T-cell (primary cell): ENCODE results near the gene STAP2. TPM values are rescaled to one million over a fixed set of nuclear protein-coding genes. Genes with fewer than 3 reads are reported as not detected.
"Not testable (repeated sequence)": the region's sequence is repeated elsewhere in the genome, so short reads cannot be mapped to it uniquely, and the experiment has no call there.

ENCODE experiments used
- ATAC-seq, 4 experiments: fragments of 200-7000 bp in 3 of 4; fragments of 150-1000 bp in 1 of 4; cut with Tn5 transposase; replicated peaks in 1 of 4; 1 replicate in 3 of 4; 2 replicates in 1 of 4; pipeline ENCODE4 v1.10.0; 2021; ENCODE audit warnings: moderate library complexity in 3 of 4, mild to moderate bottlenecking in 2 of 4, moderate number of reproducible peaks in 1 of 4
- CTCF ChIA-PET, 2 donors: fragments of 300-600 bp; sonication (Branson Sonifier 250); formaldehyde crosslinking; loops; one replicate each; lab custom pipeline; 2022; ENCODE audit warnings: antibody characterized with exemption in 2 of 2; lab: Charles Lee
- POLR2A ChIA-PET, 2 donors: fragments of 300-600 bp; sonication (Branson Sonifier 250); formaldehyde crosslinking; loops; one replicate each; lab custom pipeline; 2022; ENCODE audit warnings: antibody characterized with exemption in 2 of 2; lab: Charles Lee
- DNase-seq, 35 experiments: peaks; one replicate each; pipeline versions ENCODE4 v3.0.0 to v3.0.0-alpha.2; 2013 to 2023
- H3K27ac ChIP-seq: one replicate; pipeline ENCODE4 v1.5.1; 2013; ENCODE audit warnings: low read length
- H3K27me3 ChIP-seq, 2 experiments: replicated peaks in 1 of 2; 1 replicate in 1 of 2; 2 replicates in 1 of 2; pipeline versions ENCODE4 v1.6.1 to v1.7.0; 2013; ENCODE audit warnings: low read length in 1 of 2, mixed read lengths in 1 of 2; ENCODE audit not compliant: control insufficient read depth in 2 of 2, insufficient read depth in 2 of 2; ENCODE audit errors: extremely low read depth in 1 of 2
- H3K36me3 ChIP-seq, 2 donors: 1 replicate in 1 of 2; 2 replicates in 1 of 2; pipeline versions ENCODE4 v1.6.1 to v1.7.0; 2013; ENCODE audit warnings: low read length in 1 of 2; ENCODE audit not compliant: control insufficient read depth in 2 of 2, insufficient read depth in 1 of 2; ENCODE audit errors: extremely low read depth in 1 of 2
- H3K4me1 ChIP-seq, 2 experiments: 1 replicate in 1 of 2; 2 replicates in 1 of 2; pipeline versions ENCODE4 v1.6.1 to v1.7.0; 2013; ENCODE audit warnings: low read length in 2 of 2, mixed read lengths in 1 of 2; ENCODE audit not compliant: insufficient read depth in 2 of 2, control insufficient read depth in 1 of 2; ENCODE audit errors: extremely low read depth in 1 of 2
- H3K4me3 ChIP-seq, 2 donors: 1 replicate in 1 of 2; 2 replicates in 1 of 2; pipeline versions ENCODE4 v1.5.1 to v1.7.0; 2013; ENCODE audit warnings: mild to moderate bottlenecking in 2 of 2, low read length in 1 of 2, moderate library complexity in 1 of 2; ENCODE audit not compliant: control insufficient read depth in 1 of 2; ENCODE audit errors: extremely low read depth in 1 of 2
- H3K9me3 ChIP-seq: 2 replicates; pipeline ENCODE4 v1.7.0; 2013
- H3K27ac Mint-ChIP-seq, 2 donors: one replicate each; pipeline ENCODE4 v1.8.0; 2020 to 2021; ENCODE audit warnings: mild to moderate bottlenecking in 2 of 2, mixed read lengths in 2 of 2
- H3K27me3 Mint-ChIP-seq, 2 donors: one replicate each; pipeline ENCODE4 v1.8.0; 2021 to 2022; ENCODE audit warnings: mixed read lengths in 2 of 2
- H3K36me3 Mint-ChIP-seq: one replicate; pipeline ENCODE4 v1.8.0; 2021; ENCODE audit warnings: mixed read lengths
- H3K4me1 Mint-ChIP-seq, 3 donors: one replicate each; pipeline ENCODE4 v1.8.0; 2020 to 2022; ENCODE audit warnings: mixed read lengths in 3 of 3, mild to moderate bottlenecking in 1 of 3
- H3K4me3 Mint-ChIP-seq, 3 donors: one replicate each; pipeline ENCODE4 v1.8.0; 2020 to 2022; ENCODE audit warnings: mild to moderate bottlenecking in 3 of 3, mixed read lengths in 3 of 3, moderate library complexity in 3 of 3
- H3K9me3 Mint-ChIP-seq, 3 donors: one replicate each; pipeline ENCODE4 v1.8.0; 2020 to 2022; ENCODE audit warnings: mixed read lengths in 3 of 3
- WGBS: methylation state at CpG from one replicate; pipeline ENCODE4 v1.1.5; 2013; ENCODE audit warnings: missing lambda C conversion rate; ENCODE audit not compliant: insufficient coverage; 5-methylcytosine and 5-hydroxymethylcytosine counted together
- total RNA-seq, 35 experiments: library from RNA in 6 of 35; stranded (reverse) in 6 of 35; fragments of 120-200 nt in 1 of 35; gene quantifications; one replicate each; pipeline versions ENCODE4 v1.2.1 to v1.2.4 and lab custom pipeline; 2013 to 2026

Gene STAP2
- total RNA-seq, 5 donors from 2014 or later (not counting 1 experiment from before 2014, with no cell fraction given), result 2.3 to 3.7 (median 2.9) TPM

- POLR2A ChIA-PET, result no interaction called here
- Histone ChIP-seq H3K4me1 (peaks cover 2 to 18% of the 10 kb centered on the region in 2 experiments), H3K36me3 (no peaks in the 10 kb centered on the region), H3K27ac (no peak overlapping the region), H3K4me3 (peak overlapping the region in 1 of 2 donors; percentile 25), H3K27me3 (peaks cover 0 to 56% of the 10 kb centered on the region in 2 experiments), H3K9me3 (no peaks in the 10 kb centered on the region)
- Mint-ChIP-seq H3K4me3 (peak overlapping the region in 1 of 3 donors; percentile 78), H3K27ac (no peak overlapping the region), H3K9me3 (no peaks in the 10 kb centered on the region), H3K27me3 (peaks cover 9 to 32% of the 10 kb centered on the region in 2 donors), H3K4me1 (peaks cover 5 to 8% (median 6%) of the 10 kb centered on the region in 3 donors), H3K36me3 (no peaks in the 10 kb centered on the region)
- DNase-seq (no peak), ATAC-seq (peak in 1 of 4 experiments; percentile 57)
- 7% methylated on average over 68 of the region's 71 CpGs for WGBS
- CTCF ChIA-PET, result no interaction called here
Observed at GRCh38 chr19:4279530-4280422, 58.9 kb downstream of the STAP2 start.

- ChIA-PET CTCF (no interaction called here), POLR2A (no interaction called here)
- H3K4me3 ChIP-seq, result peak overlapping the region in 1 of 2 donors; percentile 10
- H3K36me3 Mint-ChIP-seq, result no peaks in the 10 kb centered on the region
- H3K4me3 Mint-ChIP-seq, result no peak overlapping the region
- peaks cover 9 to 32% of the 10 kb centered on the region in 2 donors for H3K27me3 Mint-ChIP-seq
- under 1% methylated on average over 16 of the region's 30 CpGs for WGBS
- DNase-seq (no peak), ATAC-seq (peak in 2 of 4 experiments; percentile 31 to 51)
- no peaks in the 10 kb centered on the region for H3K36me3 ChIP-seq
- no peak overlapping the region for H3K27ac ChIP-seq
- H3K27ac Mint-ChIP-seq, result no peak overlapping the region
- H3K4me1 Mint-ChIP-seq, result peaks cover 5 to 8% (median 6%) of the 10 kb centered on the region in 3 donors
- H3K9me3 Mint-ChIP-seq, result no peaks in the 10 kb centered on the region
- peaks cover 2 to 15% of the 10 kb centered on the region in 2 experiments for H3K4me1 ChIP-seq
- H3K9me3 ChIP-seq, result no peaks in the 10 kb centered on the region
- peaks cover 0 to 51% of the 10 kb centered on the region in 2 experiments for H3K27me3 ChIP-seq
Observed at GRCh38 chr19:4279267-4279529, 59.4 kb downstream of the STAP2 start.

GRCh38 chr19:4278419-4279266, 60.0 kb downstream of the STAP2 start, which contains the start of gene SHD:
SHD (plus strand) TSS chr19:4279266; CDS start chr19:4280064, 798 bp downstream.
- Histone ChIP-seq H3K9me3 (no peaks in the 10 kb centered on the region), H3K36me3 (no peaks in the 10 kb centered on the region), H3K27ac (no peak within 1 kb of the TSS), H3K27me3 (peaks cover 0 to 51% of the 10 kb centered on the region in 2 experiments), H3K4me1 (peaks cover 2 to 15% of the 10 kb centered on the region in 2 experiments), H3K4me3 (peak within 1 kb of the TSS in 1 of 2 donors; percentile 25)
- peak in 2 of 4 experiments; percentile 20 to 31 for ATAC-seq
- peaks cover 9 to 32% of the 10 kb centered on the region in 2 donors for H3K27me3 Mint-ChIP-seq
- WGBS, result 1% methylated on average over 10 of the region's 44 CpGs
- peak within 1 kb of the TSS in 1 of 2 donors; percentile 43 for H3K27ac Mint-ChIP-seq
- POLR2A ChIA-PET, result interaction anchor here in 1 of 2 donors (0.6 kb wide), 1 partner anchor 1807 kb away, joined by 4 read pairs; no protein-coding TSS in a partner anchor
- CTCF ChIA-PET, result no interaction called here
- H3K4me3 Mint-ChIP-seq, result peak within 1 kb of the TSS in 2 of 3 donors; percentile 3 to 78
- DNase-seq, result no peak
- H3K9me3 Mint-ChIP-seq, result no peaks in the 10 kb centered on the region
- peaks cover 5 to 8% (median 6%) of the 10 kb centered on the region in 3 donors for H3K4me1 Mint-ChIP-seq
- no peaks in the 10 kb centered on the region for H3K36me3 Mint-ChIP-seq

- Histone ChIP-seq H3K27me3 (peaks cover 0 to 51% of the 10 kb centered on the region in 2 experiments), H3K4me1 (peaks cover 2 to 15% of the 10 kb centered on the region in 2 experiments), H3K9me3 (no peaks in the 10 kb centered on the region), H3K36me3 (no peaks in the 10 kb centered on the region), H3K4me3 (no peak overlapping the region), H3K27ac (no peak overlapping the region)
- H3K27ac Mint-ChIP-seq, result no peak overlapping the region
- CTCF ChIA-PET, result no interaction called here
- peaks cover 9 to 32% of the 10 kb centered on the region in 2 donors for H3K27me3 Mint-ChIP-seq
- H3K4me1 Mint-ChIP-seq, result peaks cover 5 to 8% (median 6%) of the 10 kb centered on the region in 3 donors
- H3K9me3 Mint-ChIP-seq, result no peaks in the 10 kb centered on the region
- no peak for ATAC-seq
- H3K36me3 Mint-ChIP-seq, result no peaks in the 10 kb centered on the region
- no peak for DNase-seq
- POLR2A ChIA-PET, result interaction anchor here in 1 of 2 donors (0.6 kb wide), 1 partner anchor 1806 kb away, joined by 4 read pairs; no protein-coding TSS in a partner anchor
- H3K4me3 Mint-ChIP-seq, result peak overlapping the region in 1 of 3 donors; percentile 50
- WGBS, result 33% methylated on average over 3 of the region's 4 CpGs
Observed at GRCh38 chr19:4278010-4278409, 60.6 kb downstream of the STAP2 start.

GRCh38 chr19:4277191-4277696, 61.4 kb downstream of the STAP2 start:
- POLR2A ChIA-PET, result no interaction called here
- DNase-seq (no peak), ATAC-seq (no peak)
- Histone ChIP-seq H3K27me3 (peaks cover 0 to 47% of the 10 kb centered on the region in 2 experiments), H3K9me3 (no peaks in the 10 kb centered on the region), H3K4me3 (no peak overlapping the region), H3K36me3 (peaks cover 0 to under 1% of the 10 kb centered on the region in 2 donors), H3K27ac (no peak overlapping the region), H3K4me1 (peaks cover 2 to 15% of the 10 kb centered on the region in 2 experiments)
- CTCF ChIA-PET, result no interaction called here
- Mint-ChIP-seq H3K27me3 (peaks cover 9 to 29% of the 10 kb centered on the region in 2 donors), H3K27ac (no peak overlapping the region), H3K4me1 (peaks cover 5 to 8% (median 6%) of the 10 kb centered on the region in 3 donors), H3K9me3 (no peaks in the 10 kb centered on the region), H3K4me3 (no peak overlapping the region), H3K36me3 (no peaks in the 10 kb centered on the region)
- 73% methylated on average over 14 of the region's 16 CpGs for WGBS

GRCh38 chr19:4274321-4274686, 64.3 kb downstream of the STAP2 start:
- POLR2A ChIA-PET, H3K9me3 ChIP-seq, H3K4me1 ChIP-seq, H3K27ac ChIP-seq, H3K4me3 Mint-ChIP-seq, H3K9me3 Mint-ChIP-seq, H3K4me3 ChIP-seq, H3K4me1 Mint-ChIP-seq, ATAC-seq, H3K36me3 Mint-ChIP-seq, CTCF ChIA-PET, H3K27me3 Mint-ChIP-seq, H3K27ac Mint-ChIP-seq, DNase-seq: not testable (repeated sequence)
- peaks cover 0 to 21% of the 10 kb centered on the region in 2 experiments for H3K27me3 ChIP-seq
- 92% methylated on average over 6 of the region's 6 CpGs for whole genome bisulfite sequencing
- H3K36me3 ChIP-seq, result peaks cover 9 to 15% of the 10 kb centered on the region in 2 donors
